Suprapubic skin (tissue), 4 donors: Measurements from ENCODE around the gene NPAS3. TPM values are rescaled to one million over a fixed set of nuclear protein-coding genes. Genes with fewer than 3 reads are reported as not detected.

Experiments used
- DNase-seq, 2 donors: peaks; one replicate each; pipeline ENCODE4 v3.0.0-alpha.2; 2019; ENCODE audit warnings: low spot score in 2 of 2
- H3K27ac ChIP-seq: fragments of 200-600 bp; sonication (generic); one replicate; pipeline ENCODE4 v1.5.1; 2019
- H3K27me3 ChIP-seq: fragments of 200-600 bp; sonication (generic); one replicate; pipeline ENCODE4 v1.5.1; 2019
- H3K36me3 ChIP-seq: fragments of 200-600 bp; sonication (generic); one replicate; pipeline ENCODE4 v1.5.1; 2019
- H3K4me1 ChIP-seq: fragments of 200-600 bp; sonication (generic); one replicate; pipeline ENCODE4 v1.5.1; 2019
- H3K4me3 ChIP-seq: fragments of 200-600 bp; sonication (generic); one replicate; pipeline ENCODE4 v1.5.1; 2019; ENCODE audit warnings: mild to moderate bottlenecking
- H3K9me3 ChIP-seq: fragments of 200-600 bp; sonication (generic); one replicate; pipeline ENCODE4 v1.5.1; 2019
- CTCF ChIP-seq, 2 donors: fragments of 200-600 bp in 1 of 2; fragments of 450-650 bp in 1 of 2; sonication (generic) in 1 of 2; IDR thresholded peaks; one replicate each; pipeline ENCODE4 v1.5.1; 2016 to 2019; ENCODE audit warnings: antibody characterized with exemption in 2 of 2, mild to moderate bottlenecking in 1 of 2, moderate library complexity in 1 of 2
- EP300 ChIP-seq: sonication (generic); formaldehyde crosslinking; IDR thresholded peaks from one replicate; pipeline ENCODE4 v1.6.1; 2017; ENCODE audit warnings: antibody characterized with exemption
- POLR2A ChIP-seq, 2 donors: fragments of 450-650 bp; IDR thresholded peaks; one replicate each; pipeline ENCODE4 v1.6.1; 2017; ENCODE audit warnings: antibody characterized with exemption in 2 of 2, mild to moderate bottlenecking in 2 of 2, moderate library complexity in 2 of 2
- POLR2AphosphoS5 ChIP-seq, 3 donors: sonication (generic); formaldehyde crosslinking; IDR thresholded peaks; one replicate each; pipeline ENCODE4 v1.6.1; 2017; ENCODE audit warnings: antibody characterized with exemption in 3 of 3
- WGBS: methylation state at CpG from one replicate; pipeline ENCODE4 v1.1.5; 2018; 5-methylcytosine and 5-hydroxymethylcytosine counted together
- total RNA-seq, 4 donors: library from RNA; depleted of rRNA; stranded (reverse); fragments of >200 nt; gene quantifications; one replicate each; pipeline ENCODE4 v1.1.0, GENCODE V29; 2016

The NPAS3 gene
- total RNA-seq, 4 donors from 2014 or later = 0.17 to 0.45 (median 0.29) TPM; not detected in 1

GRCh38 chr14:33686856-33687255 is 748.2 kb downstream of the NPAS3 start:
- TF ChIP-seq EP300 (no peak), POLR2A (IDR thresholded peaks at IDR 0.05) (no peak), CTCF (IDR thresholded peaks at IDR 0.05) (no peak), POLR2AphosphoS5 (IDR thresholded peaks at IDR 0.05) (no peak)
- no peak overlapping the region for H3K4me3 ChIP-seq
- peaks cover 6% of the 10 kb centered on the region for H3K4me1 ChIP-seq
- no peak for DNase-seq
- H3K36me3 ChIP-seq = no peaks in the 10 kb centered on the region
- no peaks in the 10 kb centered on the region for H3K27me3 ChIP-seq
- H3K9me3 ChIP-seq = no peaks in the 10 kb centered on the region
- no peak overlapping the region for H3K27ac ChIP-seq
- WGBS = 88% methylated on average over 4 of the region's 4 CpGs

GRCh38 chr14:33689680-33690079 is 751.0 kb downstream of the NPAS3 start:
- H3K36me3 ChIP-seq = no peaks in the 10 kb centered on the region
- no peaks in the 10 kb centered on the region for H3K27me3 ChIP-seq
- no peak overlapping the region for H3K4me3 ChIP-seq
- TF ChIP-seq EP300 (no peak), CTCF (IDR thresholded peaks at IDR 0.05) (no peak), POLR2A (IDR thresholded peaks at IDR 0.05) (no peak), POLR2AphosphoS5 (IDR thresholded peaks at IDR 0.05) (no peak)
- H3K9me3 ChIP-seq = no peaks in the 10 kb centered on the region
- DNase-seq = no peak
- WGBS = 92% methylated on average over 4 of the region's 4 CpGs
- H3K4me1 ChIP-seq = no peaks in the 10 kb centered on the region
- H3K27ac ChIP-seq = no peak overlapping the region

DNA sequence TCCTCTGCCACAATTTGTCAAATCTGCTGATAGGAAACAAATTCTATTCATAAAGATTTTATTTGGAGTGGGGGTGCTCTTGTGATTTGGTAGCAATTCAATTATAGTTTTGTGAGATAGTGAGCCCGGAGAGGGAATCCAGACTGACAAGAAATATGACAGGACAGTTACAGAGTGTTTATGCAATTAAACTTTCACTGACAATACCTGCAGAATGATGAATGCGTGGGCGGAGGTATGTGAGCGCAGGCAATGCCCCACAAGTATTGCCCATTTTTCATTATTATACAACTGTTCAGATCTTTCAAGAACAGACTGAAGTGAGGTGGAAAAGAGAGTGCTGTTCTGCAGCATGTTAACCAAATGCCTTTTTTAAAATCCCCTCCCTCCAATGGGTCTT is 753.2 kb downstream of the NPAS3 start:
- no peak overlapping the region for H3K4me3 ChIP-seq
- TF ChIP-seq POLR2A (IDR thresholded peaks at IDR 0.05) (no peak), POLR2AphosphoS5 (IDR thresholded peaks at IDR 0.05) (no peak), EP300 (no peak), CTCF (IDR thresholded peaks at IDR 0.05) (no peak)
- H3K36me3 ChIP-seq = no peaks in the 10 kb centered on the region
- DNase-seq = no peak
- H3K4me1 ChIP-seq = no peaks in the 10 kb centered on the region
- H3K27ac ChIP-seq = no peak overlapping the region
- H3K27me3 ChIP-seq = no peaks in the 10 kb centered on the region
- no peaks in the 10 kb centered on the region for H3K9me3 ChIP-seq
- 83% methylated on average over 4 of the region's 4 CpGs for WGBS

DNA sequence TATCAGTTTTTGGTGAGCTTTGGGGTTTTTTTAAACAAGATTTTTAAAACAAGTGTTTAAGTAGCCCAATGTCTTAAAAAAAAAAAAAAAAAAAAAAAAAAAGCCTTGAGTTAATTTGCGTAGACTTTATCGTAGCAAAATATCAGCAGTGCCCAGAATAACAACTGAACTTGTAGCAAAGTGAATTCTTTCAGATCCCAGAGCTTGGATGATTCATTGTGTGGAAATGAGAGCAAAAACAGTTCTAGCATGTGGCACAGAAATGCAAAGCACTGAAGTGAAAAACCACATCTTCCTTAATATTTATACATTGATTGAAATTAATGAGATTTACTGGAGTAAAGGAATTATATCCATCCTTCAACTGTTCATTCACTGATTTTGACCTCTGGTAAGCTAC is 754.1 kb downstream of the NPAS3 start:
- Histone ChIP-seq H3K36me3 (no peaks in the 10 kb centered on the region), H3K27ac (no peak overlapping the region), H3K27me3 (no peaks in the 10 kb centered on the region), H3K4me3 (no peak overlapping the region), H3K4me1 (no peaks in the 10 kb centered on the region), H3K9me3 (no peaks in the 10 kb centered on the region)
- WGBS = 62% methylated on average over 2 of the region's 2 CpGs
- no peak for DNase-seq
- TF ChIP-seq EP300 (no peak), POLR2AphosphoS5 (IDR thresholded peaks at IDR 0.05) (no peak), POLR2A (IDR thresholded peaks at IDR 0.05) (no peak), CTCF (IDR thresholded peaks at IDR 0.05) (no peak)

GRCh38 chr14:33693237-33693636 is 754.6 kb downstream of the NPAS3 start:
- Histone ChIP-seq H3K9me3 (no peaks in the 10 kb centered on the region), H3K36me3 (no peaks in the 10 kb centered on the region), H3K4me3 (no peak overlapping the region), H3K27me3 (no peaks in the 10 kb centered on the region), H3K27ac (no peak overlapping the region), H3K4me1 (no peaks in the 10 kb centered on the region)
- WGBS = 79% methylated on average over 4 of the region's 4 CpGs
- TF ChIP-seq POLR2A (IDR thresholded peaks at IDR 0.05) (no peak), POLR2AphosphoS5 (IDR thresholded peaks at IDR 0.05) (no peak), EP300 (no peak), CTCF (IDR thresholded peaks at IDR 0.05) (no peak)
- no peak for DNase-seq
